ENCODE results near the gene FXYD4. TPM values are rescaled to one million over a fixed set of nuclear protein-coding genes. Genes with fewer than 3 reads are reported as not detected.

The FXYD4 gene
- polyA plus RNA-seq, 1 of the 3 experiments (the other 2 are of a cell fraction): not detected

- no peak for TF ChIP-seq ELF1 (IDR thresholded peaks at IDR 0.05)
- TF ChIP-seq TCF12 (IDR thresholded peaks at IDR 0.05): no peak
- TF ChIP-seq TEAD4 (IDR thresholded peaks at IDR 0.05; ENCODE audit: borderline replicate concordance, insufficient read depth): no peak
- TF ChIP-seq RAD21 (IDR thresholded peaks at IDR 0.05; ENCODE audit: low read length): no peak
- TF ChIP-seq GABPA (IDR thresholded peaks at IDR 0.05; ENCODE audit: low read depth): no peak
These were observed 32.3 kb upstream of the FXYD4 start (continued) for GRCh38 chr10:43339136-43339535.

DNA sequence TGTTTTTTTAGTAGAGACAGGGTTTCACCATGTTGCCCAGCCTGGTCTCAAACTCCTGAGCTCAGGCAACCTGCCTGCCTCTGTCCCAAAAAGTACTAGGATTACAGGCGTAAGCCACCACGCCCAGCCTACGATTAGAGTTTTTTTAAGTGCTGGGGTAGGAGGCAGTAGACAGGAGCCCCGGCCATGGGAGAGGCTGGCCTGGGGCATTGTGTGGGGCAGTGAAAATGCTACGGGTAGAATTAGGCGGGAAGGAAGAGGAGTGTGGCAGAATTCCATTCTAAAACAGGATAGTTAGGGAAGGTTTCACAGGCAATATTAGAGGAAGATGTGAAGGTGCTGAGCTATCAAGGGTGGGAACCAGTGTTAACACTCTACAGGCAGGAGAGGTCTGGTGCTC lies 31.3 kb upstream of the FXYD4 start:
- Histone ChIP-seq H3F3A (replicated peaks; ENCODE audit: insufficient read depth) (no peaks in the 10 kb centered on the region), H3K9me2 (no peaks in the 10 kb centered on the region), H3K4me1 (ENCODE audit: control insufficient read depth in 1 of 2, insufficient read depth in 2 of 2, low read depth in 1 of 2, low read length in 1 of 2) (no peaks in the 10 kb centered on the region), H3K4me3 (ENCODE audit: low read depth in 2 of 2, low read length in 1 of 2) (no peak overlapping the region), H2AFZ (ENCODE audit: low read depth) (no peak overlapping the region), H3K27me3 (ENCODE audit: insufficient read depth) (no peaks in the 10 kb centered on the region), H3K9me3 (no peaks in the 10 kb centered on the region), H3K36me3 (replicated peaks in 1 of 2; ENCODE audit: control insufficient read depth in 1 of 2, insufficient read depth in 2 of 2, low read length in 1 of 2) (no peaks in the 10 kb centered on the region), H3K9ac (no peak overlapping the region), H3K79me2 (ENCODE audit: insufficient read depth) (no peaks in the 10 kb centered on the region), H3K27ac (ENCODE audit: low read depth in 2 of 2, low read length in 1 of 2) (no peak overlapping the region), H3K4me2 (no peak overlapping the region), H4K20me1 (ENCODE audit: insufficient read depth) (no peaks in the 10 kb centered on the region)
- WGBS (ENCODE audit: low lambda C conversion rate): 75% methylated on average over 6 of the region's 6 CpGs
- ChIA-PET POLR2A (no interaction called here), CTCF (interaction anchor here (0.8 kb wide), 2 partner anchors 9 to 41 kb away, joined by 3 to 4 read pairs; no protein-coding TSS in a partner anchor)
- TF ChIP-seq TAF1 (IDR thresholded peaks at IDR 0.05; ENCODE audit: borderline replicate concordance, low read depth, low read length): no peak
- no peak for TF ChIP-seq NFIC (IDR thresholded peaks at IDR 0.05; ENCODE audit: borderline replicate concordance)
- no peak for TF ChIP-seq EZH2phosphoT487 (IDR thresholded peaks at IDR 0.05; ENCODE audit: borderline replicate concordance, low read depth)
- TF ChIP-seq SIN3A (IDR thresholded peaks at IDR 0.05; ENCODE audit: borderline replicate concordance, low read depth, low read length): no peak
- no peak for TF ChIP-seq SMC3 (IDR thresholded peaks at IDR 0.05; ENCODE audit: low read depth, low read length)
- no peak for TF ChIP-seq RCOR1 (IDR thresholded peaks at IDR 0.05; ENCODE audit: low read length)
- TF ChIP-seq, protein P1, sequence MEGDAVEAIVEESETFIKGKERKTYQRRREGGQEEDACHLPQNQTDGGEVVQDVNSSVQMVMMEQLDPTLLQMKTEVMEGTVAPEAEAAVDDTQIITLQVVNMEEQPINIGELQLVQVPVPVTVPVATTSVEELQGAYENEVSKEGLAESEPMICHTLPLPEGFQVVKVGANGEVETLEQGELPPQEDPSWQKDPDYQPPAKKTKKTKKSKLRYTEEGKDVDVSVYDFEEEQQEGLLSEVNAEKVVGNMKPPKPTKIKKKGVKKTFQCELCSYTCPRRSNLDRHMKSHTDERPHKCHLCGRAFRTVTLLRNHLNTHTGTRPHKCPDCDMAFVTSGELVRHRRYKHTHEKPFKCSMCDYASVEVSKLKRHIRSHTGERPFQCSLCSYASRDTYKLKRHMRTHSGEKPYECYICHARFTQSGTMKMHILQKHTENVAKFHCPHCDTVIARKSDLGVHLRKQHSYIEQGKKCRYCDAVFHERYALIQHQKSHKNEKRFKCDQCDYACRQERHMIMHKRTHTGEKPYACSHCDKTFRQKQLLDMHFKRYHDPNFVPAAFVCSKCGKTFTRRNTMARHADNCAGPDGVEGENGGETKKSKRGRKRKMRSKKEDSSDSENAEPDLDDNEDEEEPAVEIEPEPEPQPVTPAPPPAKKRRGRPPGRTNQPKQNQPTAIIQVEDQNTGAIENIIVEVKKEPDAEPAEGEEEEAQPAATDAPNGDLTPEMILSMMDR (IDR thresholded peaks at IDR 0.05): no peak
- TF ChIP-seq MEF2A (IDR thresholded peaks at IDR 0.05; ENCODE audit: borderline replicate concordance, low read depth): no peak
- no peak for TF ChIP-seq GATA2 (CRISPR knock-in tag; IDR thresholded peaks at IDR 0.05)
- no peak for DNase-seq

DNA sequence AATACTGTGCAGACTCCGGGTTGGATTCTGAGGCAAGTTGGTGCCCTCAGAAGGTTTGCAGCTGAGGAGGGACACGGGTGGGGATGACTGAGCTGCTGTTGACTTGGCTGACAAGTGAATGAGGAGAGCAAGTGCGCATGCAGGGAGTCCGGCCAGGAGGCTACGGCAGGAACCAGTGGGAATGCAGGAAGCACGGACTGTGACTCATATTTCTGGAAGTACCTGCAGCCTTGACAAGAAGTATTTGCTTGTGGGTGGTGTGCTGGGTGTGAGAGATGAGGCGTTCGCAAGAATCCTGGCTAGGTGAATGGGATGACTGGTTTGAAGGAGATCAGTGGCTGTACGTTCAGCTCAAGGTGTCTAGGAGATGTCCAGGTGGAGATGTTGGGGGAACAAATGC lies 30.8 kb upstream of the FXYD4 start:
- no peak for TF ChIP-seq JUND (IDR thresholded peaks at IDR 0.05)
- TF ChIP-seq, protein P2, sequence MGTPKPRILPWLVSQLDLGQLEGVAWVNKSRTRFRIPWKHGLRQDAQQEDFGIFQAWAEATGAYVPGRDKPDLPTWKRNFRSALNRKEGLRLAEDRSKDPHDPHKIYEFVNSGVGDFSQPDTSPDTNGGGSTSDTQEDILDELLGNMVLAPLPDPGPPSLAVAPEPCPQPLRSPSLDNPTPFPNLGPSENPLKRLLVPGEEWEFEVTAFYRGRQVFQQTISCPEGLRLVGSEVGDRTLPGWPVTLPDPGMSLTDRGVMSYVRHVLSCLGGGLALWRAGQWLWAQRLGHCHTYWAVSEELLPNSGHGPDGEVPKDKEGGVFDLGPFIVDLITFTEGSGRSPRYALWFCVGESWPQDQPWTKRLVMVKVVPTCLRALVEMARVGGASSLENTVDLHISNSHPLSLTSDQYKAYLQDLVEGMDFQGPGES (IDR thresholded peaks at IDR 0.05; ENCODE audit: low read depth, low read length): no peak
- Histone ChIP-seq H3K79me2 (ENCODE audit: insufficient read depth) (no peaks in the 10 kb centered on the region), H3K27me3 (ENCODE audit: insufficient read depth) (no peaks in the 10 kb centered on the region), H3K9me2 (no peaks in the 10 kb centered on the region), H3F3A (replicated peaks; ENCODE audit: insufficient read depth) (no peaks in the 10 kb centered on the region), H3K4me1 (ENCODE audit: control insufficient read depth in 1 of 2, insufficient read depth in 2 of 2, low read depth in 1 of 2, low read length in 1 of 2) (no peaks in the 10 kb centered on the region), H3K9me3 (no peaks in the 10 kb centered on the region), H3K4me3 (ENCODE audit: low read depth in 2 of 2, low read length in 1 of 2) (no peak overlapping the region), H3K27ac (ENCODE audit: low read depth in 2 of 2, low read length in 1 of 2) (no peak overlapping the region), H2AFZ (ENCODE audit: low read depth) (no peak overlapping the region), H3K9ac (no peak overlapping the region), H3K36me3 (replicated peaks in 1 of 2; ENCODE audit: control insufficient read depth in 1 of 2, insufficient read depth in 2 of 2, low read length in 1 of 2) (no peaks in the 10 kb centered on the region), H4K20me1 (ENCODE audit: insufficient read depth) (no peaks in the 10 kb centered on the region), H3K4me2 (no peak overlapping the region)
- 64% methylated on average over 9 of the region's 9 CpGs for WGBS (ENCODE audit: low lambda C conversion rate)
- ChIA-PET CTCF (interaction anchor here (0.8 kb wide), 1 partner anchor 41 kb away, joined by 3 read pairs; no protein-coding TSS in a partner anchor), POLR2A (no interaction called here)
- DNase-seq: no peak
